Ishikawa (cell line): Measurements from ENCODE around the gene ATOH1.

ENCODE experiments used
- CEBPB ChIP-seq: IDR thresholded peaks from 2 replicates; pipeline ENCODE4 v1.6.1; 2012
- CREB1 ChIP-seq: IDR thresholded peaks from 2 replicates; pipeline ENCODE4 v1.6.1; 2012; ENCODE audit warnings: low read depth
- EGR1 ChIP-seq: IDR thresholded peaks from 2 replicates; pipeline ENCODE4 v1.6.1; 2012
- EP300 ChIP-seq: IDR thresholded peaks from 2 replicates; pipeline ENCODE4 v1.6.1; 2012; ENCODE audit warnings: borderline replicate concordance
- FOXM1 ChIP-seq: IDR thresholded peaks from 2 replicates; pipeline ENCODE4 v1.6.1; 2012; ENCODE audit warnings: low read depth, borderline replicate concordance
- NFIC ChIP-seq: IDR thresholded peaks from 2 replicates; pipeline ENCODE4 v1.6.1; 2012
- RAD21 ChIP-seq: IDR thresholded peaks from 2 replicates; pipeline ENCODE4 v1.6.1; 2012; ENCODE audit warnings: low read depth
- TAF1 ChIP-seq: IDR thresholded peaks from 2 replicates; pipeline ENCODE4 v1.6.1; 2012; ENCODE audit warnings: low read depth, mild to moderate bottlenecking
- TCF12 ChIP-seq: IDR thresholded peaks from 2 replicates; pipeline ENCODE4 v1.6.1; 2012; ENCODE audit warnings: low read depth
- TEAD4 ChIP-seq: IDR thresholded peaks from 2 replicates; pipeline ENCODE4 v1.6.1; 2012
- YY1 ChIP-seq: IDR thresholded peaks from 2 replicates; pipeline ENCODE4 v1.6.1; 2012; ENCODE audit warnings: low read depth
- ZBTB7A ChIP-seq: IDR thresholded peaks from 2 replicates; pipeline ENCODE4 v1.6.1; 2012; ENCODE audit warnings: low read depth
- TF ChIP-seq, protein P1 (sequence below): IDR thresholded peaks from 2 replicates; pipeline ENCODE4 v1.6.1; 2012
- TF ChIP-seq, protein P2 (sequence below): IDR thresholded peaks from 2 replicates; pipeline ENCODE4 v1.6.1; 2012
- TF ChIP-seq, protein P3 (sequence below): IDR thresholded peaks from 2 replicates; pipeline ENCODE4 v1.6.1; 2012; ENCODE audit warnings: low read depth, mild to moderate bottlenecking

ATOH1 gene

DNA sequence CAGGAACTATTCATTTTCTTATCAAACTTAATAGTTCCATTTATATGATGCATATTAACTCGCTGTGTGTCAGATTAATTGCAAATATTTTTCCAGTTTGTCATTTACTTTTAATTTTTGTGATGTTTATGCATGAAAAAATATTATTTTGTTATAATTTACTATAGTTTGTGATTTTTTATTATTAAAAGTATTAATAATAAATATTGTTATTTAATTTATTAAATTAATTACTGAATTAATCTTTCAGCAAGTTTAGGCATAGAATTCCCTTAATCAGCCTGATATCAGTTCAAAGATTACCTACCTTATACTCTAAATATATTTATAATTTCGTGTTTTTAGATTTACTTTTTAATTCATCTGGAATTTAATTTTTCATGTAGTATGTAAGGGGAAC is 15.5 kb upstream of the ATOH1 start:
- TF ChIP-seq EGR1 (no peak), TEAD4 (no peak)

DNA sequence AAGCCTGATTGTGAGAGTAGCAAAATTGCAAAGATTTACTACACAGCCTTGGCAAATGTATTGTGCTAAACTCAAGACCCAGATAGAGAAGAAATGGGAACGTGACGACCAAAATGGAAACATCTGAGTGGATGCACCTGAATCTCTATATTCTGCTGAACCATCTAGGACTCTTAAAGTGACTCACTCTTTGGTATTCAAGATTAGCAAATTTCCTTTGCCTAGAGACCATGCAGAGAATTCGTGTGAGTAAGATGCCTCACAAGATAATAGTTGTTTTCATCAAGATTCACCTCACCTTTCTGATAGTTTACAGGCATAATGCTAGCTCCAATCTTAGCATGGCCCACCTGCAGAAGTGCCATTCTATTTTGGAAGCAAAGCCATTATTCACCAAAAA is 14.4 kb upstream of the ATOH1 start:
- TF ChIP-seq CEBPB (no peak), NFIC (no peak), EGR1 (no peak), FOXM1 (no peak), TCF12 (no peak), TAF1 (no peak), EP300 (no peak), YY1 (no peak), CREB1 (no peak), TEAD4 (no peak), ZBTB7A (no peak), RAD21 (no peak)
- TF ChIP-seq, protein P1, sequence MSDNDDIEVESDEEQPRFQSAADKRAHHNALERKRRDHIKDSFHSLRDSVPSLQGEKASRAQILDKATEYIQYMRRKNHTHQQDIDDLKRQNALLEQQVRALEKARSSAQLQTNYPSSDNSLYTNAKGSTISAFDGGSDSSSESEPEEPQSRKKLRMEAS, result no peak
- TF ChIP-seq, protein P2, sequence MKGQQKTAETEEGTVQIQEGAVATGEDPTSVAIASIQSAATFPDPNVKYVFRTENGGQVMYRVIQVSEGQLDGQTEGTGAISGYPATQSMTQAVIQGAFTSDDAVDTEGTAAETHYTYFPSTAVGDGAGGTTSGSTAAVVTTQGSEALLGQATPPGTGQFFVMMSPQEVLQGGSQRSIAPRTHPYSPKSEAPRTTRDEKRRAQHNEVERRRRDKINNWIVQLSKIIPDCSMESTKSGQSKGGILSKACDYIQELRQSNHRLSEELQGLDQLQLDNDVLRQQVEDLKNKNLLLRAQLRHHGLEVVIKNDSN, result no peak
- TF ChIP-seq, protein P3, sequence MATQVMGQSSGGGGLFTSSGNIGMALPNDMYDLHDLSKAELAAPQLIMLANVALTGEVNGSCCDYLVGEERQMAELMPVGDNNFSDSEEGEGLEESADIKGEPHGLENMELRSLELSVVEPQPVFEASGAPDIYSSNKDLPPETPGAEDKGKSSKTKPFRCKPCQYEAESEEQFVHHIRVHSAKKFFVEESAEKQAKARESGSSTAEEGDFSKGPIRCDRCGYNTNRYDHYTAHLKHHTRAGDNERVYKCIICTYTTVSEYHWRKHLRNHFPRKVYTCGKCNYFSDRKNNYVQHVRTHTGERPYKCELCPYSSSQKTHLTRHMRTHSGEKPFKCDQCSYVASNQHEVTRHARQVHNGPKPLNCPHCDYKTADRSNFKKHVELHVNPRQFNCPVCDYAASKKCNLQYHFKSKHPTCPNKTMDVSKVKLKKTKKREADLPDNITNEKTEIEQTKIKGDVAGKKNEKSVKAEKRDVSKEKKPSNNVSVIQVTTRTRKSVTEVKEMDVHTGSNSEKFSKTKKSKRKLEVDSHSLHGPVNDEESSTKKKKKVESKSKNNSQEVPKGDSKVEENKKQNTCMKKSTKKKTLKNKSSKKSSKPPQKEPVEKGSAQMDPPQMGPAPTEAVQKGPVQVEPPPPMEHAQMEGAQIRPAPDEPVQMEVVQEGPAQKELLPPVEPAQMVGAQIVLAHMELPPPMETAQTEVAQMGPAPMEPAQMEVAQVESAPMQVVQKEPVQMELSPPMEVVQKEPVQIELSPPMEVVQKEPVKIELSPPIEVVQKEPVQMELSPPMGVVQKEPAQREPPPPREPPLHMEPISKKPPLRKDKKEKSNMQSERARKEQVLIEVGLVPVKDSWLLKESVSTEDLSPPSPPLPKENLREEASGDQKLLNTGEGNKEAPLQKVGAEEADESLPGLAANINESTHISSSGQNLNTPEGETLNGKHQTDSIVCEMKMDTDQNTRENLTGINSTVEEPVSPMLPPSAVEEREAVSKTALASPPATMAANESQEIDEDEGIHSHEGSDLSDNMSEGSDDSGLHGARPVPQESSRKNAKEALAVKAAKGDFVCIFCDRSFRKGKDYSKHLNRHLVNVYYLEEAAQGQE, result no peak

DNA sequence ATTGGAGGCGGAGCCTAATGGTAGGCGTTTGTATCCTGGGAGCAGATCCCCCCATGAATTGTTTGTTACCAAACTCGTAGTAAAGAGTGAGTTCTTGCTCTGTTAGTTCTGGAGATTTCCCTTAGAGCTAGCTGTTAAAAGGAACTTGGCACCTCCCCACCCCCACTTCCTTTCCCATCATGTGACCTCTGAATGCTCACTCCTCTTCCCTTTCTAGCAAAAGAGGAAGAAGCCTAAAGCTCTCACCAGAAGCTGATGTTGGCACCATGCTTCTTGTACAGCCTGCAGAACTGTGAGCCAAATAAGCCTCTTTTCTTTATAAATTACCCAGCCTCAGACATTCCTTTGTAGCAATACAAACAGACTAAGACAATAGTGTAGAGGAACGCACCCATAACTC is 13.8 kb upstream of the ATOH1 start:
- TF ChIP-seq, protein P2, result peak; percentile 52
- TF ChIP-seq FOXM1, result no peak

DNA sequence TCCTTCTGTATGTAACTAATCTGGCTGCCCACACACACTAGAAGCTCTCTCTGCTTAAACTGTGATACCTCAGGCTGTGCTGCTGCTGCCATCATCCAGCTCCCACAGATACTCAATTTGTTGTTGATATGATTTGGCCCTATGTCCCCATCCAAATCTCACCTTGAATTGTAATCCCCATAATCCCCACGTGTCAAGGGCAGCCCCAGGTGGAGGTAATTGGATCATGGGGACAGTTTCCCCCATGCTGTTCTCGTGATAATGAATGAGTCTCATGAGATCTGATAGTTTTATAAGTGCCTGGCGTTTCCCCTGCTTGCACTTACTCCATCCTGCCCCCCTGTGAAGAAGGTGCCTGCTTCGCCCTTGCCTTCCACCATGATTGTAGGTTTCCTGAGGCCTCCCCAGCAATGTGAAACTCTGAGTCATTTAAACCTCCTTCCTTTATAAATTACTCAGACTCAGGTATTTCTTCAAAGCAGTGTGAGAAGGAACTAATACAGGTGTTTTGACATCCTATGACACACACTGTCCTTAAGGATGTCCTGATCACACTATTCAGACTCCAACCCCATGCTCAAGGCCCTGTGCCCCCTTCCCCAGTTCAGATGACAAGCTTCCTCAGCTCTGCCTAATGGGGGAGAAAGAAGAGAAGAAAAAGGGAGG is 2.9 kb upstream of the ATOH1 start:
- TF ChIP-seq TAF1, result no peak
- TF ChIP-seq TEAD4, result no peak
- TF ChIP-seq EP300, result no peak
- TF ChIP-seq FOXM1, result no peak
- TF ChIP-seq ZBTB7A, result no peak
- no peak for TF ChIP-seq CREB1
- no peak for TF ChIP-seq CEBPB
- no peak for TF ChIP-seq YY1
- no peak for TF ChIP-seq TCF12
- TF ChIP-seq, protein P2, result no peak
- no peak for TF ChIP-seq EGR1
- TF ChIP-seq, protein P3, result no peak
- TF ChIP-seq, protein P1, result no peak
- no peak for TF ChIP-seq NFIC
- TF ChIP-seq RAD21, result no peak

DNA sequence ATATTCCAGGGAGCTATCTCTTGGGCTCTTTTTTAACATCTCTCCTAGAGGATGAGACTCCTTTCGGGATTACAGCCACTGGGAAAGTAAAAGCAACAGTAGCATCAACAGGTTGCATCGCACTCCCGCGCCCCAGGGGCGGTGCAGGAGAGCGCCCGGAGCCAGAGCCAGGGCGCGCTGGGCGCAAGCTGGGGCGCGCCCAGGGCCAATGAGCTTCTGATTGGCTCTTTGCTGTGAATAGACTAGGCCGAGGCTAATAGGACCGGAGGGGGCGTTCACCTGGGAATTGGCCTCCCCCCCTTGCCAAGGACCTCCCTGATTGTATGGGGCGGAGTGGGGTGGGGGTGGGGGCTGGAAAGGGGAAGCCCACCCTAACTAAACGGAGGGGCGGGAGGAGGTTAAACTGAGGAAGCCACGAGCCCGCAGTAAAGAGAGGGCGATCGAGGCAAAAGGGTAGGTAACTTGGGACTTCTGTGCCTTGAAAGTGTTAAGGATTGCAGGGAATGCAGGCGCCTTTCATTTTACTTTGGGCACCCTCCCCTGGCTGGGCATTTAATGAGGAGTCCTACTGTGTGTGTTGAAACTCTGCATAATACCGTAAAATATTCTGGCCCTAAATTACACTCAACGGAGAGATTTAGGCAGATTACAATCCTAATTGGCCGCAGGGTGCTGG is 1.1 kb upstream of the ATOH1 start:
- TF ChIP-seq TCF12 (no peak), RAD21 (no peak), NFIC (no peak), EP300 (no peak), CEBPB (no peak), FOXM1 (no peak), YY1 (no peak), TAF1 (no peak), CREB1 (no peak)
